PC-3 (cell line): ENCODE results near the gene TIAM1. TPM values are rescaled to one million over a fixed set of nuclear protein-coding genes. Genes with fewer than 3 reads are reported as not detected.

Experiments used
- ATAC-seq: fragments of 200-7000 bp; cut with Tn5 transposase; 2 replicates; pipeline ENCODE4 v1.9.1; 2020; ENCODE audit warnings: mild to moderate bottlenecking, moderate library complexity
- BruUV-seq: library from RNA; stranded (reverse); fragments of 400-500 nt; replicated peaks from 2 replicates; lab custom pipeline; 2021; lab: Mats Ljungman, UMichigan
- CTCF ChIA-PET: fragments of 300-600 bp; sonication (Branson Sonifier 250); formaldehyde crosslinking; loops from one replicate; lab custom pipeline; 2022; ENCODE audit warnings: antibody characterized with exemption; lab: Charles Lee
- POLR2A ChIA-PET: fragments of 300-600 bp; sonication (Branson Sonifier 250); formaldehyde crosslinking; loops from one replicate; lab custom pipeline; 2022; ENCODE audit warnings: antibody characterized with exemption; ENCODE audit not compliant: unreplicated experiment; lab: Charles Lee
- DNase-seq: peaks from one replicate; pipeline ENCODE4 v3.0.0-alpha.2; 2015
- H2AFZ ChIP-seq: fragments of 300-600 bp; sonication (generic); 2 replicates; pipeline ENCODE4 v1.6.0; 2016; ENCODE audit warnings: antibody characterized with exemption, low read length
- H3F3A ChIP-seq: fragments of 300-600 bp; sonication (generic); one replicate; pipeline ENCODE4 v1.6.0; 2017; ENCODE audit warnings: antibody characterized with exemption, low read length, control low read depth, mild to moderate bottlenecking; ENCODE audit not compliant: unreplicated experiment
- H3K27ac ChIP-seq: fragments of 300-600 bp; sonication (generic); 2 replicates; pipeline ENCODE4 v1.5.1; 2016; ENCODE audit warnings: mild to moderate bottlenecking, low read length
- H3K27me3 ChIP-seq: fragments of 300-600 bp; sonication (generic); 2 replicates; pipeline ENCODE4 v1.6.1; 2016; ENCODE audit warnings: low read length, mixed read lengths
- H3K36me3 ChIP-seq: fragments of 300-600 bp; sonication (generic); 2 replicates; pipeline ENCODE4 v1.6.1; 2016; ENCODE audit warnings: low read depth, mixed run types, low read length, mixed read lengths
- H3K4me1 ChIP-seq: fragments of 300-600 bp; sonication (generic); 2 replicates; pipeline ENCODE4 v1.5.1; 2016; ENCODE audit warnings: low read length; ENCODE audit not compliant: insufficient read depth
- H3K4me2 ChIP-seq: fragments of 300-600 bp; sonication (generic); 2 replicates; pipeline ENCODE4 v1.6.0; 2016; ENCODE audit warnings: low read length
- H3K4me3 ChIP-seq: fragments of 300-600 bp; sonication (generic); 2 replicates; pipeline ENCODE4 v1.5.1; 2016; ENCODE audit warnings: mild to moderate bottlenecking, low read length, mixed read lengths
- H3K79me2 ChIP-seq: fragments of 300-600 bp; sonication (generic); 2 replicates; pipeline ENCODE4 v1.6.1; 2017; ENCODE audit warnings: low read length, mixed read lengths
- H3K9ac ChIP-seq: fragments of 300-600 bp; sonication (generic); 2 replicates; pipeline ENCODE4 v1.6.0; 2016; ENCODE audit warnings: mild to moderate bottlenecking, low read length
- H3K9me2 ChIP-seq: fragments of 300-600 bp; sonication (generic); replicated peaks from 2 replicates; pipeline ENCODE4 v1.6.1; 2016; ENCODE audit warnings: mixed run types, low read length, mixed read lengths
- H3K9me3 ChIP-seq: fragments of 300-600 bp; sonication (generic); 2 replicates; pipeline ENCODE4 v1.6.1; 2016; ENCODE audit warnings: low read length, mixed read lengths
- H4K20me1 ChIP-seq: fragments of 300-600 bp; sonication (generic); 2 replicates; pipeline ENCODE4 v1.6.1; 2016; ENCODE audit warnings: low read length, mixed read lengths
- EZH2 ChIP-seq: fragments of 300-600 bp; sonication (generic); IDR thresholded peaks from one replicate; pipeline ENCODE4 v1.6.1; 2017; ENCODE audit warnings: antibody characterized with exemption, mild to moderate bottlenecking, low read length; ENCODE audit not compliant: unreplicated experiment
- EZH2phosphoT487 ChIP-seq: fragments of 300-600 bp; sonication (generic); IDR thresholded peaks from 2 replicates; pipeline ENCODE4 v1.6.1; 2018; ENCODE audit warnings: mild to moderate bottlenecking, antibody characterized with exemption, low read length, borderline replicate concordance
- intact Hi-C: fragments of 100-400 bp; cut with micrococcal nuclease; formaldehyde crosslinking; loops from 2 replicates; pipeline ENCODE4 v1.9.0; 2023
- total RNA-seq: library from RNA; depleted of rRNA; stranded (reverse); fragments of >200 nt; gene quantifications from 2 replicates; pipeline ENCODE4 v1.2.3, GENCODE V29; 2014
- TF ChIP-seq, protein P1 (sequence below): fragments of 300-600 bp; sonication (generic); conservative IDR thresholded peaks from 2 replicates; pipeline ENCODE4 v1.5.1; 2017; ENCODE audit warnings: antibody characterized with exemption, low read depth, mild to moderate bottlenecking, low read length

Gene TIAM1
- total RNA-seq, 1 experiment from 2014 or later, result 19.1 TPM

DNA sequence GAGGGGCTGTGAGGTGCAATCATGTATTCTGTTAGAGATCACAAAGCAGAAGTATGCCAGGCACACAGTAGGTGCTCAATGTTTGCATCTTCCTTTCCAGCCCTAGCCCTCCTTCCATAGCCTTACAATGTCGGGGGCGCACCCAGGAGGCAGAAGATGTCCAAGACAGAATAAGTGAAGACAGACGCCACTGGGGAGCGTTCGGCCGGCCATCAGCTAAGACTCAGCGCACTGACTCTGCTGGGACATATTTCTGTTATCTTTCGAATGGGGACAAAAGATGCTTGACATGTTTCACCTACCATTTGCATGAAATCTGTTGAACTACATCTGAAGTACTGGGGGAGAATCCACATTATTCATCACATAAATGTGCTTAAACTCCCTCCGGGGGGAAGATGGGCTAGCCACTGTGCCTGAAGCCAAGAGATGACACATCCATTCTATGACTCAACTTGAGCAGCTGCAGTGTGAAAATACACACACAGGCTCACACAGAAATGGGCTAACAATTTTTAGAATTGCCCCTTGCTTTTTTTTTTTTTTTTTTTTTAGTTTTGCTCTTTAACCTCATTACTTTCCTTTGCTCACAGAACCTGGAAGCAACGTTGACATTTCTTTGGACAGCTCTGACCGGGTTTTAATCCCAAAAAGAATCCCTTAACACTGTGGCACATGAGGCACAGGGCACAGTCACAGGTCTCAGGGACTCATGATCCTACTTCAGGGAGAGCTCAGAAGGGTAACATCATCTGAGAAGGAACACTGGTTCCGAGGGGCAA, 7.9 kb downstream of the TIAM1 start:
- Histone ChIP-seq H3K36me3 (peaks cover 3% of the 10 kb centered on the region; the same call in 1 of the 2 replicates), H3K4me3 (peak overlapping the region; percentile 26; the same call in 1 of the 2 replicates), H3F3A (no peaks in the 10 kb centered on the region), H3K9me2 (no peaks in the 10 kb centered on the region), H3K27me3 (no peaks in the 10 kb centered on the region), H3K4me2 (peak overlapping the region; percentile 76), H3K79me2 (peaks cover 16% of the 10 kb centered on the region), H4K20me1 (0 out of 2 replicates have a peak, but pooled peaks cover 8% of the 10 kb centered on the region), H3K9ac (peak overlapping the region; percentile 49; the same call in 1 of the 2 replicates), H3K27ac (peak overlapping the region; percentile 78), H3K4me1 (peaks cover 16% of the 10 kb centered on the region), H2AFZ (no peak overlapping the region), H3K9me3 (no peaks in the 10 kb centered on the region)
- DNase-seq (peak; percentile 96), ATAC-seq (peak; percentile 96)
- POLR2A ChIA-PET, result no interaction called here
- intact Hi-C loops, result loop anchor here (1.0 kb wide), 1 partner anchor 20 kb away; no protein-coding TSS in a partner anchor
- CTCF ChIA-PET, result interaction anchor here (0.7 to 0.8 kb wide), 3 partner anchors 12 to 136 kb away, joined by 3 to 18 read pairs (median 7); no protein-coding TSS in a partner anchor
- TF ChIP-seq EZH2 (no peak), EZH2phosphoT487 (no peak)
- TF ChIP-seq, protein P1, sequence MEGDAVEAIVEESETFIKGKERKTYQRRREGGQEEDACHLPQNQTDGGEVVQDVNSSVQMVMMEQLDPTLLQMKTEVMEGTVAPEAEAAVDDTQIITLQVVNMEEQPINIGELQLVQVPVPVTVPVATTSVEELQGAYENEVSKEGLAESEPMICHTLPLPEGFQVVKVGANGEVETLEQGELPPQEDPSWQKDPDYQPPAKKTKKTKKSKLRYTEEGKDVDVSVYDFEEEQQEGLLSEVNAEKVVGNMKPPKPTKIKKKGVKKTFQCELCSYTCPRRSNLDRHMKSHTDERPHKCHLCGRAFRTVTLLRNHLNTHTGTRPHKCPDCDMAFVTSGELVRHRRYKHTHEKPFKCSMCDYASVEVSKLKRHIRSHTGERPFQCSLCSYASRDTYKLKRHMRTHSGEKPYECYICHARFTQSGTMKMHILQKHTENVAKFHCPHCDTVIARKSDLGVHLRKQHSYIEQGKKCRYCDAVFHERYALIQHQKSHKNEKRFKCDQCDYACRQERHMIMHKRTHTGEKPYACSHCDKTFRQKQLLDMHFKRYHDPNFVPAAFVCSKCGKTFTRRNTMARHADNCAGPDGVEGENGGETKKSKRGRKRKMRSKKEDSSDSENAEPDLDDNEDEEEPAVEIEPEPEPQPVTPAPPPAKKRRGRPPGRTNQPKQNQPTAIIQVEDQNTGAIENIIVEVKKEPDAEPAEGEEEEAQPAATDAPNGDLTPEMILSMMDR, result no peak
- no TSS peak for BruUV-seq

DNA sequence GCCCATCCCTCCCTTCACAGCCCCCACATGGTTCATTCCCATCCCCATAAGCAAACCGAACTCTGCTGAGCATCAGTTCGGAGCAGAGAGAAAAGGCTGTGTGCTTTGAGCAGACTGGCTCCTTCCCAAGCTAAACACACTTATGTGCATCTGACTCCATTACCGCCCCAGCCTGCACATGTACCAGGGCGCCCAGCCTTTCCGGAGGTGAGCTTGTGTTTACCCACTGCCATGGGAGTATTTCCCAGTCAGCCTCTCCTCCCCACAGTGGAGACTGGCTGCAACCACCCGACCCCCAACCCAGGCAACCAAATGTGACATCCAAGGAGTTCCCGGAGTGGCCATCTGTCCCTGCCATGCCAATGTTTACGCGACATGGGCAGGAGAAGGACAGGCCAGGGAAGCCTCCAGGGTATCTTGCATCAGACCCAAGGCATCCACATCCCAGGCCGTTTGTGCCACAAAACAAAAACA, 9.4 kb downstream of the TIAM1 start:
- ChIA-PET POLR2A (no interaction called here), CTCF (interaction anchor here (1.0 kb wide), 1 partner anchor 13 kb away, joined by 3 read pairs; no protein-coding TSS in a partner anchor)
- no peak overlapping the region for H3K4me2 ChIP-seq
- H3K27me3 ChIP-seq, result no peaks in the 10 kb centered on the region
- ATAC-seq (no peak), DNase-seq (no peak)
- peaks cover 3% of the 10 kb centered on the region; the same call in 1 of the 2 replicates for H3K36me3 ChIP-seq
- 0 out of 2 replicates have a peak, but pooled peaks cover 3% of the 10 kb centered on the region for H3K79me2 ChIP-seq
- intact Hi-C loops, result no loop called here
- no TSS peak for BruUV-seq
- H3K4me3 ChIP-seq, result no peak overlapping the region
- TF ChIP-seq, protein P1, result no peak
- no peak for TF ChIP-seq EZH2phosphoT487
- TF ChIP-seq EZH2, result no peak
- H3K27ac ChIP-seq, result no peak overlapping the region
- no peaks in the 10 kb centered on the region for H3K9me2 ChIP-seq
- no peaks in the 10 kb centered on the region for H4K20me1 ChIP-seq
- H3K9ac ChIP-seq, result no peak overlapping the region
- H3F3A ChIP-seq, result no peaks in the 10 kb centered on the region
- no peaks in the 10 kb centered on the region for H3K9me3 ChIP-seq
- H2AFZ ChIP-seq, result no peak overlapping the region
- peaks cover 16% of the 10 kb centered on the region for H3K4me1 ChIP-seq

DNA sequence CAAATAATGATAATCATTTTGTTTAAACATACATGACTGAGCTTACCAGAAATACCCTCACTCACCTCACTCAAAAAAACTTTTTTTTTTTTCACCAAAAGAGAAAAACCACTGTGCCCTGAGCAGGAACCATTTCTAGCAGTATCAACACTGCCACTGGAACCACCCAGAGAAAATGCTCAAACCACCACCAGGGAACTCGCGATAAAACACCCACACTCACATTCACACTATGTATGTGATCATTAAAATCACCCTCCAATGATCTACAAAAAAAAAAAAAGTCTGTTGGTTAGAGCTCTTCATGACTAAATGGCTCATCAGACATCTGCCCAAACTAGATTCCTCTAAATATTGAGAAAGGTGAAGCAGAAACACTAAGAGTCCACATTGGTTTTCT, 11.5 kb downstream of the TIAM1 start:
- Histone ChIP-seq H3K9me3 (no peaks in the 10 kb centered on the region), H3K9ac (no peak overlapping the region), H3F3A (no peaks in the 10 kb centered on the region), H3K4me2 (no peak overlapping the region), H3K27me3 (no peaks in the 10 kb centered on the region), H3K4me1 (peaks cover 16% of the 10 kb centered on the region), H3K9me2 (no peaks in the 10 kb centered on the region), H3K27ac (no peak overlapping the region), H2AFZ (no peak overlapping the region), H4K20me1 (no peaks in the 10 kb centered on the region), H3K36me3 (no peaks in the 10 kb centered on the region), H3K79me2 (no peaks in the 10 kb centered on the region), H3K4me3 (no peak overlapping the region)
- ChIA-PET CTCF (interaction anchor here (0.5 kb wide), 1 partner anchor 22 kb away, joined by 3 read pairs; no protein-coding TSS in a partner anchor), POLR2A (no interaction called here)
- ATAC-seq, result no peak
- BruUV-seq, result no TSS peak
- intact Hi-C loops, result no loop called here
- TF ChIP-seq EZH2, result no peak
- no peak for TF ChIP-seq EZH2phosphoT487
- TF ChIP-seq, protein P1, result no peak
- DNase-seq, result no peak
